ENCODE measurements around the gene TBL1XR1.

DNA sequence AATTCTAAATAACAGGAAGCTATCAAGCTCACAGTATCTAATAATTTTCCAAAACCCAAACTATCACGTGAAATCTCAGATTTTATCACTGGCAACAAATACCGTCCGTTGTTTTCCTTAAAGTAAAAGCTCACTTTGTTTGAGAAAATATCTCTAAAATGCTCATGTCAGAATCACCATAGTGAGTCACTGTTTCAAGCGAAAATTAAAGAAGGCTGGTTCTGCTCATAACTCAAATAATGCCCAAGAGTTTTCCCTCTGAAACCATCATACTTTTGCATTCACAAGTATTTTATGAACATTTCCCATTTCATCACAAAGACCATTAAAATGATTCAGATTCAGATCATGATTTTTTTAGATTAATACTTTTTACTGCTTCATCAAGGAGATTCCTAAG, 50.6 kb downstream of the TBL1XR1 start:
- no peak for TF ChIP-seq CTCF (IDR thresholded peaks at IDR 0.05; ENCODE audit: low read length)
- TF ChIP-seq EZH2 (IDR thresholded peaks at IDR 0.05; ENCODE audit: borderline replicate concordance, low read length): no peak

Measured in OCI-LY1 (cell line).